Activated effector memory CD4-positive, alpha-beta T cell treated with anti-CD3 and anti-CD28 coated beads, Interleukin-2, amount 50 U/mL, for 16 hours (primary cell): ENCODE results near the gene SMIM1.

ENCODE experiments used
- DNase-seq: peaks from one replicate; pipeline ENCODE4 v3.0.0-alpha.2; 2020

The SMIM1 gene

DNA sequence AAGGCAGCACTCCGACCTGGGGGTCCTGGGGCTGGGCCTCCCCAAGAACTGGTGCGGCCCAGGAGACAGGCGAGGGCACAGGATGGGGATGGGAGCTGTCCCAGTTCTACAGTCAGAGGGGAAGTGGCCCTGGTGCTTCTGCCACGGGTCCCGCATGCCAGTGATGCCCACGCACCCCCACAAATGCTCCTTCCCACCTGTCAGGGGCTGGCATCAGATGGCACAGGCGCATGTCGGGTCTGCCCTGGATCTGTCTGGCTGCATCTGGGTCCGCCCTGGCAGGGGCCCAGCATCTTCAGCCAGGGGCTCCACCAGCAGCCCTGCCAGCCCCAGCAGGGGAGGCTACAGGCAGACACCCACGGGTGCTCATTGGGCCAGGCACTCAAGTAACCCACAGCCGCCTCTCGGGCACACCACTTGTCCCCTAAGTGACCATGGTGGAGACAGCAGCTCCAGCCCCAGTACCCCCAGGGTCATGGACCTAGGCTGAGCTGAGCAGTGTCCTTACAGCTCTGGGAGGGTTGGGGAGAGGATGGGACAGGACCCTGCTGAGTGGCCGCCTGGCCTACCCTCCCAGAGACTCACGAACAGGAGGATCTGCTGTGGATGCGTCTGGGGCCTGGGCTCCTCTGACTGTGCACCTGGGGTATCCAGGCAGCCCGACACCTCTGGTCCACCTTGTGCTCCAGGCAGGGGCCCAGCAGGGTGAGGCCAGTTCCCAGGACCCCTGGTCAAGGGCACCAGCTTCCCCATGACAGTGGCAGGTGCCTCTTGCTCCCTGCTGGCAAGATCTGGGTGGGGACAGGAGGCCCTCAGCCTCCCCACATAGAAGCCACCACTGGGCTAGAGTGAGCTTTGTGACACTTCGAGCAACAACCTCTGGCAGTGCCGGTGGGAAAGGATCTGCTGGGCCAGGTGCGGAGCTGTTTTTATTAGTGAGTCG, 5.4 kb downstream of the SMIM1 start:
- DNase-seq: no peak

DNA sequence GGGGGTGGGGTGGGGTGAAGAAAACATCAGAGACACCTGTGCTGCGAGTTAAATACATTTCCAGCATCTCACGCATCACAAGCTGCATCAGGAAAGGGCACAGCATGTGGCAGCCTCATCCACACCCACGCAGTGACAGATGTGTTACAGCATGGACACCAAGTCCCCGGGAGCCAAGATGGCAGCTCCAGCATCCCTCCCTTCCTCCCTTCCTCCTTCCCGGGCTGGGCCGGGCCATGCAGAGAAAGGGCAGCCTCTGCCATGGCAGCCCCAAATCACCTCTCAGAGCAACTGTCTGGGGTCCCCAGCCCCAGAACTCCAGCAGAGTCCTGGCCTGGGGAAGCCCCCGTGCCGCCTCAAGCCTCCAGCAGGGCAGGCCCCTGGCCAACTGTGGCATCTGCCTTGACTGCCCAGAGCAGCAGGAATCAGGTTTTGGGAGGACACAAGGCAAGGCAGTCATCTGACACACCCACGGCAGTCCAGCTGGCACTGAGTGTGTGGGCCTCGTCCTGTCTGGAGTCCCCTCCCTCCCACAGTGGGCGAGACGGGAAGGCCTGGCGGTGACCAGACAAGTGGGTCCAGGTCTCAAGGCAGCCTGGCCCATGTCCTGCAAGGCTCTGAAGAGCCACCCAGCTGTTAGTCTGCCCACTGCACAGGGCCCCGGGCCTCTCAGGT, 6.2 kb downstream of the SMIM1 start:
- no peak for DNase-seq

DNA sequence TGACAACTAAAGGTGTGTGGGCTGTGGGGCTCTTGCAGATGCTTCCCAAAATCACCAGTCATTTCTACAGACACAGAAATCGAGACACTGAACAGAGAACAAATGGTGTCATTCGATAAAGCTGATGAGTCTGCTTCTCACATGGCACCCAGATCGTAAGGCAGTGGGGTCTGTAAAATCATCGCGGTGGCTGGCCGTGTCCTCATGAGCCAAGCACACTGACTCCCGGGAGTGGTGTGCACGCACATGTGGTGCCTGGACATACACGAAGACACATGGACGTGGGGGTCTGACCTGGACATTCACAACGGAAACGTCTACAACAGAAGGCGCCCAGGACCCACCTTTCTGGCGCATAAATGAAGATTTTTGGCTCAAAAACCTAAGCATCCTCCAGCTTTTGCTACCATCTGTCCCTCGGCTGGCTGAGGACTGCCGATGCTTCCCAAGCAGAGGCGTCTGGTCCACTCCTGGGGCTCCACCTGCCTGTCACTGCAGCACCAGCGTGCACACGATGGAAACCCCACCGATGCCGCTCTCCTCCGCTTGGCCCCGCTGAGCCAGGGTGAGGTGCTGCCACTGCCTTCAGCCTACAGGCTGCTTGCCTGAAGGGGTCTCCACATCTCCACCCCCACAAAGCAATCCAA, 6.8 kb downstream of the SMIM1 start:
- DNase-seq: no peak

DNA sequence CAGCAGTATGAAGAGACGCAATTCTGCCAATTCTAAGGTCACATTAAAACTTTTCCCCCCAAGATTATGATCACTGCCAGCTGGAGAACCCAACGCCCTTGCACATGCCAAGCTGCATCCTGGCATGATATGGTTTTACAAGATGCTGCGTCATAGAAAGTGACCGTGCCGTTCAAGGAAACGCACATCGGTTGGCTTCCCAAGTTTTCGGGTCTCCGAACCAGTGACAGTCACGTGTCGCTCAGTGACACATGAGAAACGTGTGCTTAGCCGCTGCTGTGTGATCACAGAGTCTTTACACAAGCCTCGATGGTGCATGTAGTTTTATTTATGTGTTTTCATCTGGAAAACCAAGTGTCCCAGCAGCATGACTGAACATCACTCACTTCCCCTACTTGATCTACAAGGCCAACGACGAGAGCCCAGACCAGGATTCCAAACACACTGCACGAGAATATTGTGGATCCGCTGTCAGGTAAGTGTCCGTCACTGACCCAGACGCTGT, 7.4 kb downstream of the SMIM1 start:
- DNase-seq: no peak

DNA sequence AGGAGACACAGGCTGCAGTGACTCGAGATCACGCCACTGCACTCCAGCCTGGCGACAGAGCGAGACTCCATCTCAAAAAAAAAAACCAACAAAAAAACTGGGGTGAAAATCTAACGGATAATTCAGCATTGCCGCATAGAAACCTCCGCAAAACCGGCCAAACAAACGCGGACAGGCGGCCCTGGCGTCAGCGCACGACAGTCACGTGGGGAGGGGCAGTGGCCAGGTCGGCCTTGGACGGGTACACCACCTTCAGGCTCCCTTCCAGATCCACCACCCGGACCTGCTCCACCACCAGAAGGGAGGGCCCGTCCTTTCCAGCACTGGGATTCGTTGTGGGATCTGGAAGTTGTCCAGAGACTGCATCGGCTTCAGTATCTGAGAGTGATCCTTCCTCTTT, 8.4 kb downstream of the SMIM1 start:
- DNase-seq: no peak

DNA sequence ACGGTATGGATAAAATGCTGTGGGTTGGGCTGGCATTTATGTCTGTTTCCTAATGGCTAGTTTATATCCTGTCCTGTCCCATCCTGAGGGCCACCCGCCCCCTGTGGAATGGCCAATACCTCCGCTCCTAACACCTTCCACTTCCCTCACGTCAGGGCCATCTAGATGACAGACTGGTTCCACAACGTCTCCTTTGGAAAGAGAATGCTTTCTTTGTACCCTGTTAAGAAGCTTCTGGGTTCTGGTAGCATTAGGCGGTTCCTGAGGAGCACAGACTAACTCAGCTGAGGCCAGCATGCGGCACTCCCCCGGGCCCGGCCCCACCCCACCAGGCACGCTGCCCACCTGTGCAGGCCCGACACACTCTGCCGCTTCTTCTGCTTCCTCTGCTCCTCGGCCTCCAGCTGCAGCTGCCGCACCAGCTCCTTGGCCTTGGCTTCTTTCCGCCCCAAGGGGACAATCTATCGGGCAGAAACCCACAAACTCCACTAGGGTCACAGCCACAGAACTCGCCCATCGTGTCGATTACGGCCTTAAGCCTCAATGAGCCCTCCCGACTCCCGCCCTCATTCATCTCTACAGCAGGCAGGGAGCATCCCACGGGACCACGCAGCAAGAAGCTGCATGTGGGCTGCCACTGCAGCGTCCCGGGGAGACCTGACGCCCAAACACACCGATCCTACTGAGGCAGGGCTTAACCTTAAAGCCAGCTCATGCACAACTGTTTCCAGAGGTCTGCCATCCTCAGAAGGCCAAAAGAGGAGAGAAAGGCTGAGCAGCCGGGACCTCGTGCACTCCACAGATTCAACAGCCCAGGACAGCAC, 11.3 kb downstream of the SMIM1 start:
- no peak for DNase-seq

DNA sequence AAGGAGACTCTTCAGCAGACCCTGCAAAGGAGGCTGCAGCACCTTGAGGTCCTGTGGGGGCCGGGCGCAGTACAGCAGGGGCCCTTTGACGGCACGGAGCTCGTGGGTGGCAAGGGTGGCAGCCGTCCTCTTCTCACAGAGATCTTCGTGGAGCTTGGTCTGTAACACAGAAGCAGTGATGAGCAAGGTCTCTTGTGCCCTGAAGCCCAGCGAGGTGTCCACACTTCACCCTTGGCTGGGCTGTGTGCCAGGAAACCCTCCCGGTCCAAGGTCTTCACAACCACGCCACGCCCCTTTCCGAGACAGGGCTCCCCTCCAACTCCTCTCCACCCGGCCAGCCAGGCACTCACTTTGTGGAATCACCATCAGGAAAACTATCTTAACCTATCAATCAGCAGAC, 12.5 kb downstream of the SMIM1 start:
- no peak for DNase-seq

DNA sequence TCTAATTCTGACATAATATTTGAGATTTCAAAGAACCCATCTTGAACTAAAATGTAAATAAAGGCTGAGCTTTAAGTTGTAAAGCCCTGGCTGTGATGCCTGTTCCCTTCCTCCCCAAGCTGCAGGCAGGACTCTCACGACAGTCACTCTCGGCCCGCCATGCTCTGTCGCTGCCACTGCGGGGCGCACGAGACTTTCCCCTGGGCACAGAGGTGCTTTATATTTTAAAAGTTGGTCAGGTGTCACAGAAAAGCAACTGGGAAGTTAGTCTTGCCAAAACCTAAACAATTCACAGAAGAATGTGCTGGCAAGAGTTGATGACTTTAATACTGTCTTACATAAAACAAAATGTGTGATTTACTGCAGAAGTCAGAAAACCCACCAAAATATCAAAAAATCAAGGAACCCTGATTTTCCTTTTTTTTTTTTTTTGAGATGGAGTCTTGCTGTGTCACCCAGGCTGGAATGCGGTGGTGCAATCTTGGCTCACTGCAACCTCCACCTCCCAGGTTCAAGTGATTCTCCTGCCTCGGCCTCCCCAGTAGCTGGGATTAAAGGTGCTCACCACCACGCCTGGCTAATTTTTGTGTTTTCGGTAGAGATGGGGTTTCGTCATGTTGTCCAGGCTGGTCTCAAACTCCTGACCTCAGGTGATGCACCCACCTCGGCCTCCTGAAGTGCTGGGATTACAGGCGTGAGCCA, 13.1 kb downstream of the SMIM1 start:
- DNase-seq: no peak

DNA sequence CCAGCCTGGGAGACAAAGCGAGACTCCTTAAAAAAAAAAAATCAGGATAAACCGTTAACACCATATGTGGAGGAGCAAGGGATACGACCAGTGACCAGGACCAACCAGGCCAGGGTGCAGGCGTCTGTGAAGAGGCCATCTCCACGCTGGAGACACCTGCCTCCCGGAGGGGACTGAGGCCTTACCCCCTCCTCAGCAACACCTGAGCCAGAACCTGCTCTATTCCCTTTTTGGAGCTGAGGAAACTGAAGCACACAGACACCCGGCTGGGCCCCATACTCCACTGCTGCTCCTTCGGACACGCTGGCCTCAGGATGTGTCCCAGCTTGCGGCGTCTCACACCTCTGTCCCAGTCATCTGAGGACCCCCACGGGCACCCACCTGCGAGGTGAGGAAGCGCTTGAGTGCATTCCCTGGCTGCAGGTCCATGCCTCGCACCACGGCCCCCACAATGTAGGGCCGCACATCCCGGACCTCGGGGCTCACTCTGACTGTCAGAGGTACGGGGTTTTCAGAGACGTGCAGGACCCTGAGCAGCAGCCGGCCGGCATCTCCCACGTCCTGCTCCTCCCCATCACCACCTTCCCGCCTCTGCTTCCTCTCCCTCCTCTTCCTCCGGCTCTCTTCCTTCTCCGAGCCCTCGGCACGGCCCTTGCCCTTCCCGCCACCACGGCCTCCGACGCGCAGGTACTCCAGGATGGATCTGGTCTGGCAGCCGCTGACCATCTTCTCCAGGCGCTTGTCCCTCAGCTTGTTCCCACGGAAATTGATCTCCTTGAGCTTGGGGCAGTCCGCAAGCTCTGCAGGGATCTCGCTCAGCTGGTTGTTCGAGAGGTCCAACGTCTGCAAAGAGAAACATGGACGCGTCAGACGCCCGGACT, 14.2 kb downstream of the SMIM1 start:
- no peak for DNase-seq

DNA sequence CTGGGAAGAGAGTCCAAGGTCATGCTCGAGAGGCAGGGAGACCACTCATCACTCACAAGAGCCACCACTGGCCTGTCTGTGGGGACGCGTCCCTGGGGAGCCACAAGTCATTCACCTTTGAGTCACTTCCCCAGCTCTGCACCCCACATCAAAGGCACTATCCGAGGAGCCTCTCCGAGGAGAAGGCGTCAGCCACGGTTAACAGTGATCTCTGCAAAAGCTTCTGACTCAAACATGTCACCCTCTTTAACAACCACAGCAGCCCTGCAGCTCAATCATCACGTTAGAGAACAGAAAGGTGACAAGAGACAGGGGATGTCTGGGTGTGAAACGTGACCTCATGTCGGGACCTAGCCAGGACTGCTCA, 14.8 kb downstream of the SMIM1 start:
- DNase-seq: peak; percentile 82

DNA sequence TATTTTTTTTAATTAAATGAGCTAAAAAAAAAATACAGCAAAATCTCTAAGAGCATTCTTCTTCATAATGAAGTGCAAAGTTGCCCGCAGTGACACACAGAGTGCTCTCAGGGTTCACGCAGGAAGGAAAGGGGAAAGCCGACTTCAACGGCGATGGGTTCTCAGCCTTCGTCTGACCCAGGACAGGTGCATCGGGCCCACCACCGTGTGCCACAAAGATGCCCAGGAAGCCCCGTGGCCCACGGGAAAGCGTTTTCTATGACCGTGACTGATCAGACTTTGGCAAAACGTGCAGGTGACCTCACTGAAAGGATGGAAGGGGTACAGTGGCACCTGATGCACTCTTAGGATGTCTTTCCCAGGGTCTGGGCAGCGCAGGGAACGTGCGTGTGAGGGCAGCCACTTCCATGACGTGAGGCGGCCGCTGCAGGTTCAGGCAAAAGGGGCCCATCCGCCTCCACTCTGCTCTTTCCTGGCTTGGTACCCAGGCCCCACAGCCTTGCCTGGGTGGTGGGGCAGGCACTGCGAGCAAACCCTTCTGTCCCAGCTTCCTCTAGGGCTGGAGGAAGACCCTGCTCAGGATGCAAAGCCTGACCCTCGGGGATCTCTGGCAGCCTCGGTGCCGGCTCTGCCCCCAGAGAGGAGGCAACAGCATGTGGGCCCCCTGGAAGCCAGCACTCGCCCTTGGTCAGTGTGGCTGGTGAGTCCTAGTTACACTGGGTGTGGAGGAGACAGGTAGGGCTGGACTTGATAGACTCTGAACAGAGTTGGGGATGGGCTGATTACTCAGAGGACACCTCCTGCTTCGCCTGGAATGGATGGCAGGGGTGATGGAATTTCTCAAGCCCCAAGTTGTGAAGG, 15.4 kb downstream of the SMIM1 start:
- DNase-seq: no peak

DNA sequence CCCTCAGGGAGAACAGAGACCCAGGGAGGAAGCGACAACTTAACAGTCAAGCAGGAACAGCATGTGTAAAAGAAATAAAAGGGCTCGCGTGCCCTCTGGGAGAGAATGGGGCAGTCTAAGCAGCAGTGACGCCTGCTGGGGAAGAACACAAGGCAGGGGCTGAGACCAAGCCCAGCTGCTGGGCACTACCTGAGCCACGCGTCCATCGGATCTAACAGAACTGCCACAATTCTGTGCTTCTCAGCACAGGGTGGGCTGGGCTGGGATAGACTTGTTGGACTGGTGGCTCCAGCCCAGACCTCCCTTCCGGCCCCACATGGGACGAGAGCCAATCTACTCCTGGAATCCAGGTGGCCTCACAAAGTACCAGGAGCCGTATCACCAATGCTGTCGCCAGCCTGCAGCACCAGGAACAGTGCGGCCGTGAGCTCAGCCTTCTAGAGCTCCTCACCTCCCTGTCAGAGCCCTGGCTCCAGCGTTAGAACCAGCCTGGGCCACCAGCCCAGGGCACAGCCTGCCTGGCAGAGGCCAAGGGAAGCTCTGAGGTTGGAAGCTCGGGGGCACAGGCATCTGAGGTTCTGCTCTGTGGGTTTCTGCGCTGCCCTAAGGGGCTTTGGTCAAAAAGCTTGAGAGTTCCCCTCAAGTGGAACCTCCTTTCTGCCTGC, 16.3 kb downstream of the SMIM1 start:
- DNase-seq: no peak

DNA sequence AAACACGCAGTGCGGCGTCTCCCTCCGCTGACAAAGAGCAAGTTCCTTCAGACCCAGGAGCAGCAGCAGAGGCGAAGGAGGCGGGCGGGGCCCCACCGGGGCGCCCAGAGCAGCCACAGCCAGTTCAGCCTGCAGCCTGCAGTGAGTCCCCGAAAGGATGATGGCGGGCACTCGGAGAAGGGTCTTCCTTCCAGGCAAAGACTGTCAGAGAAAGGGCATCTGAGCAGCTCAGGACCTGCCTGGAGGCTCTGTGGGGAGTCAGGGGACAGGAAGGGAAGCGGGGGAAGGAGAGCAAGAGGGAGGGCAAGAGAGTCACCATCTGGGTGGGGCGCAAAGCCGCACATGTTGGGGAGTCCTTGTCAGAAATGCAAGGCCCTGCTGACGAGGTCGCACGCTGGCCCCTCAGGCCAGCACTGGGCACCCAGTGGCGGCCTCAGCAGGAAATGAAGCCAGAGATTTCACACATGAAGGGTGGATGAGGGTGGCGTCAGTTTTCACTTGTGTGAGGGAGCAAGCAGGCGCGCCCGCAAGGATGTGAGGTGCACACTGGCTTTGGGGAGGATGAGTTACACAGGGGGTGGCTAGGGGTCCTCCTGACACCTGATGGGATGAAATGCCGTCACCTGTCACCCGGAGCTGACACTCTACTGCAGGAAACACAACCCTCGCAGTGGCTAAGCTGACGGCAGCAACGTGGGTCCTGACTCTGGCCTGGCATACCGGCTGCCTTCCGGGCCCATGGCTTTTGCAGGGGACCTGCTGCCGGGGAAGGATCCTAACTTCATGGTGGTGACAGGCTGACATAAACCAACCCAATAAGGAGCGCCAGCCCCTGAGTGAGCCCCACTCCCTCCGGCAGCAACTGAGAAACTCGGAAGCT, 17.1 kb downstream of the SMIM1 start:
- DNase-seq: no peak

DNA sequence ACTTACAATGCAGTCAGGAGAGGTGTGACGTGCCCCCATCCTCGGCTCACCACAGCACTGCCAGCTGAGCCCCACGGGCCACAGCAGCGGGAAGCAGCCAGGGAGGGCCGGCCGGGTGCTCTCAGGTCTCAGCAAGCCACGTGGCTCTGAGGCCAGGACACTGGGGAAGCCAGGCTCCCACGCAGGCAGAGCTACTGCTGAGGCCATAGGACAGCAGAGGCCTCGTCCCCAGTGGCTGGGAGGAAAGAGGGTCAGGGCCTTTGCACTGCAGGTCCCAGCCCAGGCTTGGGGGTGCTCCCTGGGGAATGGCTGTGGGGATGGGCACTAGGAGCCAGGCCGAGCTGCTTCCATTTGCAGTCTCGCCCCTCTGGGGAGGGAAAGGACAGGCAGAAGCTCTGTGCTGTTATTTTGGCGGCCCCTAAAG, 18.0 kb downstream of the SMIM1 start:
- DNase-seq: no peak

DNA sequence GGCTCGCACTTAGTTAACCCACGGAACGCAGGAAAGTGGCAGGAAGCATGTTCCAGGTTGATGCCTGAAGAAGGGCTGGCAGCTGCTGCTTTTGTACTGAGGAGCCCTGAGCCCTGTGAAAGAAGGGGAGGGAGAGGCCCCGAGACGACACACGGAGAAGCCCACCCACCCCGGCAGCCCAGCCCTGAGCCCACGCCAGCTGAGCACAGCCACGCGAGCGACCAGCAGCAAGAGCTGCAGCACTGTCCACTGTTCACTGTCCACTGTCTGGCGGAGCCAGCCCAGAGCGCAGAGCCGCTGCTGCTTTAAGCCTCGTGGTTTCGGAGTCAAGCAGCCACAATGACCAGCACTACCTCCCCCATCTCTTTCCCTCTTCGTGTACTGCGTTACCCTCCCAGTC, 18.4 kb downstream of the SMIM1 start:
- no peak for DNase-seq

DNA sequence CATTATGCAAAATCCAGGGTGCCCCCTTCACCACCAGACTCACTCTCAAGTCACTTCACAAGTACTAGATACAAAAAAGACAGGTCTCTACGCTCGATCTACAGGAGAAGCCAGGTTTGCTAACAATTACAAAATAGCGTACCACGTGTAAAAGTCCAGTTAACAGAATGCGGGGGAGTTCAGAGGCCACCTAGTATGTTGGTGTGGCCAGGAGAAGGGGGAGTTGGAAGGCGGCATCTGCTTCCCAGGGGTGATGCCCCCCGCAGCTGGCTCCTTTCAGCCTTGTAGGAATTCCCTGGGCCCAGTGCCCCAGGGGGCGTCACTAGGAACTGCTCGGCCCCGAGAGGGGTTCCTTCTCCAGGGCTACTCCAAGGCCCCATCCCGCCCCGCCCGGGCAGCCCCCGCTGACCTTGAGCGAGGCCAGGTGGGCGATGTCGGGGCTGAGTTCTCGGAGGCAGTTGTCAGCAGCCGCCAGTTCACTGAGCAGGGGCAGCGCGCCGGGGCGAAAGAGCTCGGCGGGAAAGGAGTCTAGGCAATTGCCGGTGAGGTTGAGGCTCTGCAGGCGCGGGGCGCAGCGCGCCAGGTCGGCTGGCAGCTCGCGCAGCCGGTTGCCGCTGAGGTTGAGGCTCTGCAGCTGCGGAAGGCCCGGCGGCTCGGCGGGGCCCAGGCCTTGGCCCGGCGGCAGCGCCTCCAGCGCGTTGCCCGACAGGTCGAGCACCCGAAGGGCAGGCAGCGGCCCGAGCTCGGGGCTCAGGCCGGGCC, 23.1 kb downstream of the SMIM1 start:
- no peak for DNase-seq

DNA sequence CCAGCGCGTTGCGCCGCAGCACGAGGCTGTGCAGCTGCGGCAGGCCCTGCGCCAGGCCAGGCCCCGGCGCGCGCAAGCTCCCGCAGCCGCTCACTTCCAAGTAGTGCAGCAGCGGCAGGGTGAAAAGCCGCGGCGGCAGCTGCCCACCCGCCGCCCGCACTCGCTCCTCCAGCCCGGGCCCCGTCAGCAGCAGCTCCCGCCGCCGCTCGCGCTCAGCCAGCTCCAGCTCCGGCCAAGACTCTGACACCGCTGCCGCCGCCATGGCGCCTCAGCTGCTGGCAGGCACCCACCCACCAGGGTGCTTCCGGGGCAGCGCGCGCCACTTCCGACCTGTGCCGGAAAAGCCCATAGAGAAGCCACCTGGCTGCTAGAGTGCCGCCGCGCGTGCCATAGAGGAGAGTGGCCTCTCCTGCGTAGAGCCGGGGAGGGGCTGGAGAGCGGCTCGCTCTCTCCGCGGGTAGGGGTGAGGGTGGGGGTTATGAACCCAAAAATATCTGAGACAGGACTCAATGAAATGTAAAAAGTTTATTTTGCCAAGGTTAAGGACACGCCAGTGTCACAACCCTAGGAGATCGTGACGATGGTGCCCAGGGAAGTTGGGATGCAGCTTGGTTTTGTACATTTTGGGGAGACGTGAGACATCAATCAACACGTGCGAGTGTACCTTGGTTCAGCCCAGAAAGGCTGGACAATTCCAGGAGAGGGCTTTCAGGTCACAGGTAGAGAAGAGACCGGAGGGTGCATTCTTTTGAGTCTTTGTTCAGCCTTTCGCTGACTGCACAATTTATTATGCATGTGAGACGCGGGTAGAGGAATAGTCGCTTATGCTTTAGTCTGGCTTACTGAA, 23.9 kb downstream of the SMIM1 start, which contains the start of gene LRRC47:
TSS of gene LRRC47 (minus strand) at position 284 of the 847 bp plus-strand sequence. CDS start at position 262, 22 bp downstream.
- peak; percentile 98 for DNase-seq
